ENCODE measurements around the gene APBA1. TPM values are rescaled to one million over a fixed set of nuclear protein-coding genes. Genes with fewer than 3 reads are reported as not detected.

Gene APBA1
- total RNA-seq, 4 donors from 2014 or later: 3.3 to 9.7 (median 5.2) TPM

DNA sequence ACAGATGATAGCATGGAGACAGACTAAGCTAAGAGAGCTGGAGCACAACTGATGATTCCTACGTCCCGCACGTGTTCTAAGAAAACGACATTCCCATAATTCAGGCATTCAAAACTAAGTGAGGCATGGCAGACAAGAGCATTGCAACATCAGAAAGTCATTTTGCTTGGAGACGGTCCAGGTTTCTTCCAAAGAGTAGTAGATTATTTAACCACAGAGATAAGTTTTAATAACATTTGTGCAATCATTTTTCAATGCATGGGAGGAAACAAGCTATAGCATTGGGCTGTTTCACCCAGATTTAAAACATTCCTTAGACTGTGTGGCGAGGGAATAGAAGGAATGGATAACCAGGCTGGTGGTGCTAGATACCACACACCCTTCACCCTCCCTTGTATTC, 117.2 kb downstream of the APBA1 start:
- no peak for DNase-seq (ENCODE audit: extremely low spot score)
- H3K27ac ChIP-seq (replicated peaks in 1 of 4): no peak overlapping the region
- TF ChIP-seq POLR2AphosphoS5 (IDR thresholded peaks at IDR 0.05): no peak
- 66% methylated on average over 6 of the region's 6 CpGs for whole genome bisulfite sequencing
- no peak overlapping the region for H3K4me3 ChIP-seq
- no peaks in the 10 kb centered on the region for H3K27me3 ChIP-seq
- intact Hi-C loops (cut with DNase I): no loop called here
- H3K9me3 ChIP-seq: no peaks in the 10 kb centered on the region
- no peaks in the 10 kb centered on the region for H3K36me3 ChIP-seq
- peaks cover 0 to 4% (median 0%) of the 10 kb centered on the region in 4 donors for H3K4me1 ChIP-seq

DNA sequence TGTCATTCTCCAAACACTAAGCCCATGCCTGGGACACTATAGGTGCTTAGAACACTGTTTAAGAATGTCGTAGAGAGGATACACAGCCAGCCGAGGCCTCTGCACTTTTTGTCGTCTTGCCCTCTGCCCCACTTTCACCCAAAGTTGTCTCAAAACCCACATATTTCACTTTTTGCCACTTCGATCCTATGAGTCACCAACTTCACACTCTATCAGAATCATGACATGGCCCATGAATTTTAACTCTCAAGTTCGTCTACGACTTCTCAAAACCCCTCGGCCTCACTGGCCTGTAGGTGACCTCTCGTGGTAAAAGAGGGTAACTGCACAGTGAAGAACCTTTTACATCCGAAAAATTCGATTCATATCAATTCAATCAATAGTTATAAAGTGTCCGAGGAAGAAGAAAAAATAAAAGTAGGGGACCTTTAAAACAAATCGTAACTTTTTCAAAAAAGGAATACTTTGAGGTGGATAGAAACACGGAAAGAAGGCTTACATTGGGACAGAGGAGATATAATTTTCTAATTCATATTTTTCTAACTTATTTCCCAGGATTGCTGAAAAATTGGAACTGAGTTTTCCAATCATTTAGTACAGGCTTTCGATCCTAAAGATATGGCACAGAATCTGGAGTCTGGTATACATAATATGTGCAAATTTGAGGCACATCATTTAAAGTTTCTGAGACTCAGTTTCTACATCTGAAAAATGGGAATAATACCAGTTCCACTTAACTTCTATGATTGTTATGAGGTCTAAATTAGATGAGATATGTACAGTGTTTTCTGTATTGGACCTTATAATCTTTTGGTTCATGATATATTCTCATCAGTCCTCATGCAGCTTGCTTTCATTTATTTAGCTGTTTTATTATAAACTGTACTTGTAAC, 122.6 kb downstream of the APBA1 start:
- Histone ChIP-seq H3K36me3 (no peaks in the 10 kb centered on the region), H3K27me3 (no peaks in the 10 kb centered on the region), H3K9me3 (no peaks in the 10 kb centered on the region), H3K27ac (replicated peaks in 1 of 4) (no peak overlapping the region), H3K4me1 (peaks cover 0 to 7% (median 0%) of the 10 kb centered on the region in 4 donors), H3K4me3 (no peak overlapping the region)
- intact Hi-C loops (cut with DNase I): loop anchor here (2.0 kb wide), 1 partner anchor 127 kb away; no protein-coding TSS in a partner anchor
- 24% methylated on average over 14 of the region's 14 CpGs for WGBS
- no peak for DNase-seq (ENCODE audit: extremely low spot score)
- TF ChIP-seq, protein P1, sequence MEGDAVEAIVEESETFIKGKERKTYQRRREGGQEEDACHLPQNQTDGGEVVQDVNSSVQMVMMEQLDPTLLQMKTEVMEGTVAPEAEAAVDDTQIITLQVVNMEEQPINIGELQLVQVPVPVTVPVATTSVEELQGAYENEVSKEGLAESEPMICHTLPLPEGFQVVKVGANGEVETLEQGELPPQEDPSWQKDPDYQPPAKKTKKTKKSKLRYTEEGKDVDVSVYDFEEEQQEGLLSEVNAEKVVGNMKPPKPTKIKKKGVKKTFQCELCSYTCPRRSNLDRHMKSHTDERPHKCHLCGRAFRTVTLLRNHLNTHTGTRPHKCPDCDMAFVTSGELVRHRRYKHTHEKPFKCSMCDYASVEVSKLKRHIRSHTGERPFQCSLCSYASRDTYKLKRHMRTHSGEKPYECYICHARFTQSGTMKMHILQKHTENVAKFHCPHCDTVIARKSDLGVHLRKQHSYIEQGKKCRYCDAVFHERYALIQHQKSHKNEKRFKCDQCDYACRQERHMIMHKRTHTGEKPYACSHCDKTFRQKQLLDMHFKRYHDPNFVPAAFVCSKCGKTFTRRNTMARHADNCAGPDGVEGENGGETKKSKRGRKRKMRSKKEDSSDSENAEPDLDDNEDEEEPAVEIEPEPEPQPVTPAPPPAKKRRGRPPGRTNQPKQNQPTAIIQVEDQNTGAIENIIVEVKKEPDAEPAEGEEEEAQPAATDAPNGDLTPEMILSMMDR (IDR thresholded peaks at IDR 0.05): peak; percentile 86 to 88 (median 88)
- no peak for TF ChIP-seq POLR2AphosphoS5 (IDR thresholded peaks at IDR 0.05)

DNA sequence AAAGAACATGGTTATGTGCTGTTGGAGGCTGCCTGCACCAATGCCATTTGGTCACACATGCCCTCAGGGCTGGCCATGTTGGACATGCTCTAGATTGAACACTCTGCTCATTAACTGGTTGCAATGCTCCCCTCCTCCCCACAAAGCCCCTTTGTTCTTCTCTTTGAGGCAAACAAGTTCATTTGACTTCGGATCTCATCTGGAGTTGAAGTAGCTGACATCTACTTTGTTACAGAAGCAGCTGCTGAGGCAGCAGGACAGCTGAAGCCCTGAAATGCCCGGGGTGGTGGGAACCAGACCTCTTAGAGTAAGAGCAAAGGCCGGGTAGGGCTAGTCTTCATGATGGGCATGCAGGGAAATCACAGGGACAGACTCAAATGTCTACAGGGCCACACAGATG, 123.5 kb downstream of the APBA1 start:
- TF ChIP-seq EP300 (IDR thresholded peaks at IDR 0.05): no peak
- TF ChIP-seq POLR2AphosphoS5 (IDR thresholded peaks at IDR 0.05): no peak
- TF ChIP-seq, protein P1 (IDR thresholded peaks at IDR 0.05): no peak
- no peak for TF ChIP-seq POLR2A (IDR thresholded peaks at IDR 0.05; ENCODE audit: low read depth)
- no peak overlapping the region for H3K4me3 ChIP-seq
- H3K9me3 ChIP-seq: no peaks in the 10 kb centered on the region
- no peak overlapping the region for H3K27ac ChIP-seq (replicated peaks in 1 of 4)
- no peak for DNase-seq (ENCODE audit: extremely low spot score)
- no peaks in the 10 kb centered on the region for H3K27me3 ChIP-seq
- peaks cover 0 to 7% (median 0%) of the 10 kb centered on the region in 4 donors for H3K4me1 ChIP-seq
- WGBS: 85% methylated on average over 3 of the region's 3 CpGs
- H3K36me3 ChIP-seq: no peaks in the 10 kb centered on the region
- intact Hi-C loops (cut with DNase I): loop anchor here (2.0 kb wide), 1 partner anchor 126 kb away; no protein-coding TSS in a partner anchor

DNA sequence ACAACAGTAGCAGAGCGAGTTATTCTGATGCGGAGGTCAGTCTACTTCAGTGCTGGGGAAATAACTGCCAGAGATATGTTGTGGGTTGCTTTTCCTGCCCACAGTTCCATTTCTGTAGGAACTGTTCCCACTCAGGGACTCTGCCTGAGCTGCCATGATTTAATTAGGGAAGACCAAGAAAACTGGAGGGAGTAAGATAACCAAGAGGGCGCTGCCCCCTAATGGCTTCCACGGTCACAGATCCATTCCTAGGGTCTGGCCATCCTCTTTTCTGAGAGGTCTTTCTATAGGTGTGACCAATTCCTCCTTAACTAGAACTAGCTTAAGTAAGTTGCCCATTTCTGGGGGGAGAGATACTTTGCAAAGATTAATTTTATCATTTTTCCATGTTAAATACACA, 125.9 kb downstream of the APBA1 start:
- DNase-seq (ENCODE audit: extremely low spot score): no peak
- no peak overlapping the region for H3K4me3 ChIP-seq
- H3K4me1 ChIP-seq: peaks cover 0 to 8% (median 7%) of the 10 kb centered on the region in 4 donors
- H3K27me3 ChIP-seq: no peaks in the 10 kb centered on the region
- H3K27ac ChIP-seq (replicated peaks in 1 of 4): no peak overlapping the region
- intact Hi-C loops (cut with DNase I): no loop called here
- WGBS: 69% methylated on average over 4 of the region's 4 CpGs
- H3K36me3 ChIP-seq: no peaks in the 10 kb centered on the region
- no peaks in the 10 kb centered on the region for H3K9me3 ChIP-seq
- TF ChIP-seq POLR2A (IDR thresholded peaks at IDR 0.05; ENCODE audit: low read depth) (no peak), EP300 (IDR thresholded peaks at IDR 0.05) (no peak)
- TF ChIP-seq, protein P1 (IDR thresholded peaks at IDR 0.05): peak in 2 of 3 experiments; percentile 23 to 25

DNA sequence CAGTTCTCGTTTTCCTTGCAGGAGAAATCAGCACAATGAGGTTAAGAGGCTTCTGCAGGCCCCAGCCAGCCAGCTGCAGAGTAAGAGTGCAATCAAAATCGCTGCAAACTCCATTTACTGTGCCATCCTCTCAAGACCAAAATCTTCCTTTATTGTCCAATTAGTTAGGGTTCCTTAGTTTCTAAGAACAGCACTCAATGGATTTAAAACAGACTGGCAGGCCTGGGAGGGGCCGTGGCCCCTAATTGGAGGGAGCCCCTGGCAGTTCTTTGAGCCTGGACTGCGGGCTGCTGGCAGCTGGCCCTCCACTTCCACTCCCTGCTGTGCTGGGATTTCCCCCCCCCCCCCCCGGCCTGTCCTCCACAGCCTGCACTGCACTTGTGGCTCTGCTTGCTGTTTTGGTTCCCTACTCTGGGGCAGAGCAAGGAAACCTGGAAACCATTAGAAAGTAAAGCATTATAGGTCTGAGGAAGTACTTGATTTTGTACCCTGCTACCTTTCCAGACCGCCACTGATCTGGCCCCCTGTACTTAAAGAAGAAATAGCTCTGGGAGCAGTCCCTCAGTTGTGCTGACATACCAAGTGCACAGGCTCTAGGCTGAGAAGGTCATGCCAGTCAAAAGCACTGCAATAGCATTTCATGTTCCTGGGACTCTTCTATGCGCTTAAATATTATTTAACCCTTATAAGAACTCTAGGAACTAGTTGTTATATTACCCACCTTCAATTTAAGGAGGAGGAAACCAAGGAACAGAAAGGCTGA, 129.0 kb downstream of the APBA1 start:
- TF ChIP-seq POLR2A (IDR thresholded peaks at IDR 0.05; ENCODE audit: low read depth): no peak
- no peak for TF ChIP-seq POLR2AphosphoS5 (IDR thresholded peaks at IDR 0.05)
- no peak for TF ChIP-seq EP300 (IDR thresholded peaks at IDR 0.05)
- TF ChIP-seq, protein P1 (IDR thresholded peaks at IDR 0.05): no peak
- intact Hi-C loops (cut with DNase I): no loop called here
- Histone ChIP-seq H3K27me3 (no peaks in the 10 kb centered on the region), H3K36me3 (no peaks in the 10 kb centered on the region), H3K4me1 (peaks cover 0 to 8% (median 4%) of the 10 kb centered on the region in 4 donors), H3K4me3 (no peak overlapping the region), H3K27ac (replicated peaks in 1 of 4) (no peak overlapping the region), H3K9me3 (no peaks in the 10 kb centered on the region)
- no peak for DNase-seq (ENCODE audit: extremely low spot score)
- WGBS: 34% methylated on average over 6 of the region's 7 CpGs

Data from esophagus muscularis mucosa (tissue), 4 donors.